A673 (cell line): ENCODE results near the gene BZW2. TPM values are rescaled to one million over a fixed set of nuclear protein-coding genes. Genes with fewer than 3 reads are reported as not detected.
A peak's percentile ranks its signal among the peaks of the same experiment; 100 is the strongest.

Source experiments
- BruUV-seq: library from RNA; stranded (reverse); fragments of 400-500 nt; replicated peaks from 2 replicates; lab custom pipeline; 2021; lab: Mats Ljungman, UMichigan
- CTCF ChIA-PET: fragments of 300-600 bp; sonication (Branson Sonifier 250); formaldehyde crosslinking; loops from one replicate; lab custom pipeline; 2022; ENCODE audit warnings: antibody characterized with exemption; lab: Charles Lee
- POLR2A ChIA-PET: fragments of 300-600 bp; sonication (Branson Sonifier 250); formaldehyde crosslinking; loops from one replicate; lab custom pipeline; 2022; ENCODE audit warnings: antibody characterized with exemption; ENCODE audit not compliant: low non-redundant PET; lab: Charles Lee
- DNase-seq: peaks from one replicate; pipeline ENCODE4 v3.0.0-alpha.2; 2015; ENCODE audit warnings: low spot score
- H3K27ac ChIP-seq: fragments of 200-600 bp; sonication (generic); 2 replicates; pipeline ENCODE4 v1.5.1; 2016; ENCODE audit warnings: mixed run types, low read depth, mild to moderate bottlenecking, mixed read lengths, antibody characterized with exemption, low read length; ENCODE audit not compliant: poor library complexity, severe bottlenecking
- H3K27me3 ChIP-seq: fragments of 200-600 bp; sonication (generic); replicated peaks from 2 replicates; pipeline ENCODE4 v1.6.1; 2017; ENCODE audit warnings: mixed run types, low read depth, mild to moderate bottlenecking, mixed read lengths, antibody characterized with exemption, low read length; ENCODE audit not compliant: insufficient read depth, poor library complexity
- H3K36me3 ChIP-seq: fragments of 200-600 bp; sonication (generic); 2 replicates; pipeline ENCODE4 v1.6.1; 2016; ENCODE audit warnings: mixed run types, mild to moderate bottlenecking, mixed read lengths, antibody characterized with exemption, low read length; ENCODE audit not compliant: insufficient read depth, poor library complexity, severe bottlenecking
- H3K4me1 ChIP-seq: fragments of 200-600 bp; sonication (generic); 2 replicates; pipeline ENCODE4 v1.6.1; 2017; ENCODE audit warnings: mixed run types, mild to moderate bottlenecking, mixed read lengths, antibody characterized with exemption, low read length; ENCODE audit not compliant: insufficient read depth, poor library complexity, severe bottlenecking
- H3K4me3 ChIP-seq: fragments of 200-600 bp; sonication (generic); 2 replicates; pipeline ENCODE4 v1.5.1; 2016; ENCODE audit warnings: low read depth, mixed run types, mild to moderate bottlenecking, mixed read lengths, low read length; ENCODE audit not compliant: poor library complexity, severe bottlenecking
- H3K9me3 ChIP-seq: fragments of 200-600 bp; sonication (generic); 2 replicates; pipeline ENCODE4 v1.6.1; 2016; ENCODE audit warnings: mixed run types, low read depth, mild to moderate bottlenecking, mixed read lengths, antibody characterized with exemption, low read length; ENCODE audit not compliant: poor library complexity, severe bottlenecking
- EZH2 ChIP-seq: fragments of 200-600 bp; sonication (generic); IDR thresholded peaks from 2 replicates; pipeline ENCODE4 v1.6.1; 2017; ENCODE audit warnings: borderline replicate concordance, low read depth, mild to moderate bottlenecking, mixed read lengths, antibody characterized with exemption, low read length; ENCODE audit not compliant: poor library complexity, severe bottlenecking
- intact Hi-C: fragments of 100-400 bp; cut with micrococcal nuclease; formaldehyde crosslinking; loops from one replicate; pipeline ENCODE4 v1.10.0; 2022; ENCODE audit not compliant: unreplicated experiment
- total RNA-seq: library from RNA; stranded (reverse); gene quantifications from 2 replicates; pipeline ENCODE4 v1.2.3, GENCODE V29; 2021
- TF ChIP-seq, protein P1 (sequence below): fragments of 300-800, 200-600 bp; sonication (generic); conservative IDR thresholded peaks from 2 replicates; pipeline ENCODE4 v1.5.1; 2017; ENCODE audit warnings: low read depth, mild to moderate bottlenecking, antibody characterized with exemption, low read length, moderate library complexity, mixed read lengths

BZW2 gene
- total RNA-seq, 1 experiment from 2014 or later: 175 TPM

DNA sequence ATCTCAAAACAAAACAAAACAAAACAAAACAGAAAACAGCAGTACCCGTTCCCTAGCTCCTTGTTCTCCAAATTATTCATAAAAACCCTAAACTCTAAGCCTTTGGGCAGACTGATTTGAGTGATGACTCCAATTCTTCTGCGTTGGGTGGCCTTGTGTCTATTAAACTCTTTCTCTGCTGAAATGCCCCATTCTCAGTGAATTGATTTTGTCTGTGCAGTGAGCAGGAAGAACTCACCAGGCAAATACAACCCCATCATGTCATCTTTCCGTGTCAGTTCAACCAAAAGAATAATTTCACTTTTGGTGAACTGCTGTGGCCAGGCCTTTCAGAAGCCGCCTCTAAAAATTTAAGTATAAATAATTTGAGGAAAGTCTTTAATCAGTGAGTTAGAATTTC lies 89.0 kb downstream of the BZW2 start:
- Histone ChIP-seq H3K27me3 (no peaks in the 10 kb centered on the region), H3K4me1 (peaks cover 15% of the 10 kb centered on the region), H3K9me3 (no peaks in the 10 kb centered on the region), H3K36me3 (no peaks in the 10 kb centered on the region), H3K4me3 (no peak overlapping the region), H3K27ac (peak overlapping the region; percentile 26)
- no peak for TF ChIP-seq EZH2
- TF ChIP-seq, protein P1, sequence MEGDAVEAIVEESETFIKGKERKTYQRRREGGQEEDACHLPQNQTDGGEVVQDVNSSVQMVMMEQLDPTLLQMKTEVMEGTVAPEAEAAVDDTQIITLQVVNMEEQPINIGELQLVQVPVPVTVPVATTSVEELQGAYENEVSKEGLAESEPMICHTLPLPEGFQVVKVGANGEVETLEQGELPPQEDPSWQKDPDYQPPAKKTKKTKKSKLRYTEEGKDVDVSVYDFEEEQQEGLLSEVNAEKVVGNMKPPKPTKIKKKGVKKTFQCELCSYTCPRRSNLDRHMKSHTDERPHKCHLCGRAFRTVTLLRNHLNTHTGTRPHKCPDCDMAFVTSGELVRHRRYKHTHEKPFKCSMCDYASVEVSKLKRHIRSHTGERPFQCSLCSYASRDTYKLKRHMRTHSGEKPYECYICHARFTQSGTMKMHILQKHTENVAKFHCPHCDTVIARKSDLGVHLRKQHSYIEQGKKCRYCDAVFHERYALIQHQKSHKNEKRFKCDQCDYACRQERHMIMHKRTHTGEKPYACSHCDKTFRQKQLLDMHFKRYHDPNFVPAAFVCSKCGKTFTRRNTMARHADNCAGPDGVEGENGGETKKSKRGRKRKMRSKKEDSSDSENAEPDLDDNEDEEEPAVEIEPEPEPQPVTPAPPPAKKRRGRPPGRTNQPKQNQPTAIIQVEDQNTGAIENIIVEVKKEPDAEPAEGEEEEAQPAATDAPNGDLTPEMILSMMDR: no peak
- ChIA-PET POLR2A (no interaction called here), CTCF (no interaction called here)
- no peak for DNase-seq
- BruUV-seq: no TSS peak
- intact Hi-C loops: no loop called here

DNA sequence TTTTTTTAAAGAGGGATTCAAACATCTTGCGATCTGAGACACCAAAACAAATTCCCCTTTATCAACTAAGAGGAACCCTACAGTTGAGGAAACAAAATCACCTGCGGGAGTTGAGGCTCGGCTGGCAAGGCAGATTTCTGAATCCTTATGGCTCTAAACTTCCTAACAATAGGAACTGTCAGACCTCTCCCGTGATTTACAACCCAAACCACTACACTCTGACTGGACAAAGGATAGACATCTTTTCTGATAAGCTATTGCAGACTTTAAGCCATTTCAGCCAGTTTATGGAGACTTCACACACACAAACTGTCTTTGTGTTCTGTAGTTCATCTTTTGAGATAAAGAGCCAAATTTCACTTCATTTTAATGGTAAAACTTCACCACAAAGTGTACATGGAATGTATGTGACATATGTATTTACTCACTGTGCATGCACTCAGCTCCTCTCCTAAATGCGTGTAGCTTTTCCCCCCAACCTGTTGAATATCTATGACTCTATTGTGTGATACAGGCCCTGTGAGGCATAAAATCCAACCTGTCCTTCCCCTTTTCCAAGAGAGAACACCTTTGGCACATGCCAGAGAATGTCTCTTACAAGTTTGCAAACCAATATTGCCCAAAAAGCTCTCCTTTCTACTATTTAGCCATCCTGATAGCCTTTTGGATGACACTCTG lies 92.2 kb downstream of the BZW2 start:
- BruUV-seq: no TSS peak
- POLR2A ChIA-PET: no interaction called here
- CTCF ChIA-PET: interaction anchor here (0.6 kb wide), 1 partner anchor 148 kb away, joined by 3 read pairs; no protein-coding TSS in a partner anchor

DNA sequence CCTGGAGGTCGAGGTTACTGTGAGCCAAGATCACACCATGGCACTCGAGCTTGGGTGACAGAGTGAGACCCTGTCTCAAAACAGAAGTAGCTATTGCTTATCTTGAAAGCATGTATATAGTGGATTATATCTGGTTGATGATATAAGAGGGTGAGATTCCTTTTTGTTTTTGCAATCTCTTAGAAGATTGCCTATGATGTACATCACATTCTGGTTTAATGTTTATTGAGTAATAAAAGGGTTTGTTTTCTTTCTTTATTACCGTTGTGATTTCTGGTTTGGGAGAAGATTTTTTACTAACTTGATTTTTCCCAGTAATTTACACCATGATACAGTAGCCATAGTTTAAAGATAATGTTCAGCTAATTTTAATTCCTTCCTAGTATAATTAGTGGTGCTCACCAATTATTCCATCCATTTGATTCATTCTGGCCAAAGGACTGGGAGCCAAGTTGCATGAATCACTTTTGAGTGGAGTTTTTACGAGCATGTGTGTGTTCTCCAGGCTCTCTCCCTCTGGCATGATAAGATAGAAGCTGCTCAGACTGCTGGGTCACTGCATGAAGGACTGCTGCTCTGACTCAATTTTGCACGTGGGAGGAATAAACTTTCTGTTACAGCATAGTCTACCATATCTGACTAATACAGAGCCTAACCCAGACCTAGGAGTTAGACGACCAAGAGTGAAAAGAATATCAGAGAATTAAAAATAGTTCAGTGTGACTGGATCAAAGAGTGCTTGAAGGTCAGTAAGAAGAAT lies 94.1 kb downstream of the BZW2 start:
- H3K27me3 ChIP-seq: no peaks in the 10 kb centered on the region
- no peak overlapping the region for H3K27ac ChIP-seq
- H3K9me3 ChIP-seq: no peaks in the 10 kb centered on the region
- DNase-seq: peak; percentile 64
- intact Hi-C loops: no loop called here
- no peak overlapping the region for H3K4me3 ChIP-seq
- peaks cover 17% of the 10 kb centered on the region for H3K4me1 ChIP-seq
- TF ChIP-seq EZH2: no peak
- TF ChIP-seq, protein P1: no peak
- CTCF ChIA-PET: no interaction called here
- H3K36me3 ChIP-seq: no peaks in the 10 kb centered on the region
- BruUV-seq: no TSS peak
- POLR2A ChIA-PET: interaction anchor here (0.6 kb wide), 1 partner anchor 318 kb away, joined by 5 read pairs; no protein-coding TSS in a partner anchor

More for the DNA sequence above, 92.2 kb downstream of the BZW2 start:
- no peak for TF ChIP-seq EZH2
- TF ChIP-seq, protein P1: no peak
- peaks cover 26% of the 10 kb centered on the region for H3K4me1 ChIP-seq
- H3K4me3 ChIP-seq: no peak overlapping the region
- H3K27ac ChIP-seq: no peak overlapping the region
- intact Hi-C loops: no loop called here
- H3K36me3 ChIP-seq: no peaks in the 10 kb centered on the region
- no peaks in the 10 kb centered on the region for H3K27me3 ChIP-seq
- no peak for DNase-seq
- no peaks in the 10 kb centered on the region for H3K9me3 ChIP-seq
